Stimulated activated CD4-positive, alpha-beta T cell treated with anti-CD3 and anti-CD28 coated beads, Interleukin-12 subunit alpha, Interleukin-12 subunit beta, amount 100 ng/mL, for 4 hours (primary cell): ENCODE measurements around the gene ETF1.
"Not testable (repeated sequence)": the region's sequence is repeated elsewhere in the genome, so short reads cannot be mapped to it uniquely, and the experiment has no call there.

Source experiments
- DNase-seq: peaks from one replicate; pipeline ENCODE4 v3.0.0-alpha.2; 2020

Gene ETF1

DNA sequence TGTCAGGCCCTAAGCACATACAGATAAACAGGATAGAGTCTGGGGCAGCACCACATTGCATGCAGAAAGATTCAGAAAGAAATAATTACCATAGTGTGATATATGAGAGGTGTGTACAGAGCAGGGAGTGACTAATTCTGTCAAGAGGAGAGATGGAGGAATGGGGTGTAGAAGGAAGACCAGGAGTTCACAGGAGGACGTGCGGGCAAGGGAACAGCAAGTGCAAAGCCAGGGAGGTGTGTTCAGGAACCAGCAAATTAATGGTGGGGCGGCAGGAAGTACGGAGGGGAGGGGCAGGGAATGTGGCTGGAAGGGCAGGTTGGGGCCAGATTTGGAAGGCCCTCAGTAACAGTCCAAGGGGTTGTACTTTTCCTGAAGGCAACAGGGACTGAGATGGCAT lies 60.4 kb downstream of the ETF1 start:
- no peak for DNase-seq

DNA sequence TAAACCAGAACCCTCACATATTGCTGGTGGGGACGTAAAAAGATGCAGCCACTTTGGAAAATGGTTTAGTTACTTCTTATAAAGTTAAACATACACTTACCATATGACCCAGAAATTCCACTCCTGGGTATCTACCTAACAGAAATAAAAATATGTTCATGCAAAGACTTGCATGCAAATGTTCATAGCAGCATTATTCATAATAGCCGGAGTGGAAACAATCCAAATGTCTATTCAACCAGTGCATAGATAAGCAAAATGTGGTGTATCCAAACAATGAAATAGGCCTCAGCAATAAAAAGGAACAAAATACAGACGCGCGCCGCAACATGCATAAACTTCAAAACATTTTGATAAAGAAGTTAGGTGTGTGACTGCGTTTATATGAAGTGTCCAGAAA lies 66.1 kb downstream of the ETF1 start:
- no peak for DNase-seq

DNA sequence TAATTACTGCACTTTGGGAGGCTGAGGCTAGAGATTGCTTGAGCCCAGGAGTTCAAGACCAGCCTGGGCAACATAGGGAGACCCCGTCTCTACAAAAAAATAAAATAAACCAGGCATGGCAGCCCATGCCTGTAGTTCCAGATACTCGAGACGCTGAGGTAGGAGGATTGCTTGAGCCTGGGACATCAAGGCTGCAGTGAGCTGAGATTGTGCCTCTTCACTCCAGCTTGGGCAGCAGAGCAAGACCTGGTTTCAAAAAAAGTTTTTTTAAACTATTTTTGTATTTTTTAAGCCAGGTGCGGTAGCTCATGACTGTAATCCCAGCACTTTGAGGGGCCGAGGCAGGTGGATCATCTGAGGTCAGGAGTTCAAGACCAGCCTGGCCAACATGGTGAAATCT lies 69.9 kb downstream of the ETF1 start:
- not testable (repeated sequence) for DNase-seq

DNA sequence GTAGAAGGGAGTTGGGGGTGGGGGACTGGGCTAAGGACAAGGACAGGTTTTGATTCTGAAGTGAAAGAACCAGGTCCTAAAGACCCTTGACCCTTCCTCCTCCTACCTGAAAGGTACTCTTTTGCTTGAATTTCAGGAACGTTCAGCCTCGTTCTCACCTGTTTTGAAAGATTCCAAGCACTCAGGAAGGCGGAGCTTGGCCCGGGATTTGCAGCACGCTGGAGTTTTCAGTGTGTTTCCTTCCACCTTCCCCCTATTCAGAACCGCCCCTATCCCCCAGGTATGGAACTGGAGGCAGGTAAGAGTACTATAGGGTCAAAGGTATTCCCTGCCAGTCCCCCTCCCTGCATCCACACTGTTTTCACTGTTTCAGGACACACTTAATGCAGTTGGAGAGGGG lies 70.7 kb downstream of the ETF1 start:
- no peak for DNase-seq

DNA sequence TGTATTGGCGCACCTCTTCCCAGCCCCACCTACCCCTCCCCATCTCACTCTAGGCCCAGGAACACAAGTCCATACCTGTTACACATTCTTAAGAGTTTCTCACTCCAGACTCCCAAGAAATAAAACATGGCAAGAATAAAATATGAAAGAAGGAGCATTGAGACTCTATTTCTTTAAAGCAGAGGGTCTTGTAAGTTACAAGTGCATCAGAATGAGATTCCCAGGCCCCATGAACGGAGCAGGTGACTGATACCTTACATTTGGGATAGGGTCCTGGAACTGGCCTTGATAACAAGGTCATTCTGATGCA lies 72.0 kb downstream of the ETF1 start:
- DNase-seq: no peak

DNA sequence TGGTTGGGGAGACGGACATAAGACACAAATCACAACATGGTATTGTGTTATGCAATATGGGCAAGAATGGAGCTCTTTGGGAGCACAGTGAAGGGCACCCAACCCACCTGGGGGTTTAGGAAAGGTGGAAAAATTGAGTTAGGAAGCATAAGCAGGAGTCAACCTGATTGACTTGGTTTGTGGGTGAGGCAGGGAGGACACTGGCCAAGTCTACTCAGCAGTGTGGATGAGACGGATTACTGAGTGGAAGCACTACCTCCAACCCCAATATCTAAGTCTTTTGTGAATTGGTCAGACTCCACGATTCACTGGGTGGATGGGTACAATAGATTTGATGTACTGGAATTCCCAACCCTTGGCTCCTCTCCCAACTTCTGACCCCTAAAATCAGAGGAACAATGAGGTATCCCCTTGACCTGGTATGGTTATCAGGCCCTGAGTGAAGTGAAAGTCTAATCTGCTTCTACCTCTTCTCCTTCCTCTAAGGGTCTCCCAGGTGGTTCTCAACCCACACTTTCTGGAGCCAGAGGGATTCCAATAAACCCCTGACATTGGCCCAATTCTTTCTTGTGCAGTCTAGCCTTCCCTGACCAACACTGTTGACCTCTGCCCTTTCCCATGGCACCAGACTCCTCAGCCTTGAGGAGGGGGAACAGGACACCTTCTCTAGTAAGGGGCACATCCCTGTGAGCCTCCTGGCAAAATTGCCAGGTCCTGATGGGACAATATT lies 72.5 kb downstream of the ETF1 start:
- no peak for DNase-seq

DNA sequence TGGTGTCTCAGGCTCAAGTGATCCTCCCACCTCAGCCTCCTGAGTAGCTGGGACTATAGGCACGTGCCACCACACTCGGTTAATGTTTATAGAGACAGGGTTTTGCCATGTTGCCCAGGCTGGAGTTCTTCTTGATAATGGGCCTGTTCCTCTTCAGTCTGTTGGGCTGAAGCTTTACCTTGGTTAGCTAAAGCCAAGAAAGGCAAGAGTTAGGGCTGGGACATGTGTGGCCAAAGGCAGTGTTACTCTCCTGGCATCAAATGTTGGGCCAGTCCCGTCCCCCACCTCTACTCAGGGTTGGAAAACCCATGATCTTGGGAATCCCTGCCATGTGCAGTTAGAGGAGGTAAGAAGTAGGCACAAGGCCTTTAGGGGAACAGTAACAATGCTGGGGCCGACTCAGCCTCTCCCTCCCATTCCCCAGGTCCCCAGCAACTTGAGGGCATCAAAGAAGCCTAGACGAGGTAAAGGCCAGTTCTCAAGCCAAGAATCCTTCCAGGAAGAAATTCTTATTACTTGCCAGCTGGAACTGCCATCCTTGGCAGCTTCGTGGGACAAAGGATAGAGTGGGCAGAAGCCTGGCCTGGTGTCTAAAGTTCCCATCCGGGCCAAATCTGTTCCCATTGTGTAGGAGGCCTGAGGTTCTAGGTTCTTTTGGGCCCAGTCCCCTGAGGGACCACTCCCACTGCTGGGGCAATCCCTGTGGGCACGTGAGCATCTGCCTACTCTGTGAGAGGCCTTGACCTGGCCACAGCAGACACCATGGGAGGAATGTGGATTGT lies 73.3 kb downstream of the ETF1 start:
- DNase-seq: no peak

DNA sequence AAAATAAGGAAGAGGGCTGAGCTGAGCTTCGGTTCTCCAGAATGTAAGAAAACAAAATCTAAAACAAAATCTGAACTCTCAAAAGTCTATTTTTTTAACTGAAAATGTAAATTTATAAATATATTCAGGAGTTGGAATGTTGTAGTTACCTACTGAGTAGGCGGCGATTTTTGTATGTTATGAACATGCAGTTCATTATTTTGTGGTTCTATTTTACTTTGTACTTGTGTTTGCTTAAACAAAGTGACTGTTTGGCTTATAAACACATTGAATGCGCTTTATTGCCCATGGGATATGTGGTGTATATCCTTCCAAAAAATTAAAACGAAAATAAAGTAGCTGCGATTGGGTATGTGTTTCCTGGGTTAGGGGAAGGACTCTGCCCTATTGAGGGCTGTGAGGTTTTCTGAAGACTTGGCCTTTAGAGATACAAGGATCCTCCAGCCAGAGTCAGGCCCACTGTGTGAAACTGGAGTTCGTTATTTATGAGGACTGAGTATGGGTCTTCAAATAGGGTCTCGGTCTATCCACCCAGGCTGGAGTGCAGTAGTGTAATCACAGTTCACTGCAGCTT lies 74.0 kb downstream of the ETF1 start:
- DNase-seq: no peak

DNA sequence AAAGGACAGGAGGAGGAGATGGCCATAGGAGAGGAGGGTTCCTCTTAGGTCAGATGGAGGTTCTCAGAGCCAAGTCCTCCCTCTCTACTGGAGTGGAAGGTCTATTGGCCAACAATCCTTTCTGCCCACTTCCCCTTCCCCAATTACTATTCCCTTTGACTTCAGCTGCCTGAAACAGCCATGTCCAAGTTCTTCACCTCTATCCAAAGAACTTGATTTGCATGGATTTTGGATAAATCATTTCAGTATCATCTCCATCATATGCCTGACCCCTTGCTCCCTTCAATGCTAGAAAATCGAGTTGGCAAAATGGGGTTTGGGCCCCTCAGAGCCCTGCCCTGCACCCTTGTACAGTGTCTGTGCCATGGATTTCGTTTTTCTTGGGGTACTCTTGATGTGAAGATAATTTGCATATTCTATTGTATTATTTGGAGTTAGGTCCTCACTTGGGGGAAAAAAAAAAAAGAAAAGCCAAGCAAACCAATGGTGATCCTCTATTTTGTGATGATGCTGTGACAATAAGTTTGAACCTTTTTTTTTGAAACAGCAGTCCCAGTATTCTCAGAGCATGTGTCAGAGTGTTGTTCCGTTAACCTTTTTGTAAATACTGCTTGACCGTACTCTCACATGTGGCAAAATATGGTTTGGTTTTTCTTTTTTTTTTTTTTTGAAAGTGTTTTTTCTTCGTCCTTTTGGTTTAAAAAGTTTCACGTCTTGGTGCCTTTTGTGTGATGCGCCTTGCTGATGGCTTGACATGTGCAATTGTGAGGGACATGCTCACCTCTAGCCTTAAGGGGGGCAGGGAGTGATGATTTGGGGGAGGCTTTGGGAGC lies 74.7 kb downstream of the ETF1 start:
- DNase-seq: no peak

DNA sequence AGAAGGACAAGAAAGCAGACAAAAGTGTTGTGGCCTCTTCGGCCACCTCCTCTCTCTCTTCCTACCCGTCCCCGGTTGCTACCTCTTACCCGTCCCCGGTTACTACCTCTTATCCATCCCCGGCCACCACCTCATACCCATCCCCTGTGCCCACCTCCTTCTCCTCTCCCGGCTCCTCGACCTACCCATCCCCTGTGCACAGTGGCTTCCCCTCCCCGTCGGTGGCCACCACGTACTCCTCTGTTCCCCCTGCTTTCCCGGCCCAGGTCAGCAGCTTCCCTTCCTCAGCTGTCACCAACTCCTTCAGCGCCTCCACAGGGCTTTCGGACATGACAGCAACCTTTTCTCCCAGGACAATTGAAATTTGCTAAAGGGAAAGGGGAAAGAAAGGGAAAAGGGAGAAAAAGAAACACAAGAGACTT lies 75.3 kb downstream of the ETF1 start:
- DNase-seq: no peak

DNA sequence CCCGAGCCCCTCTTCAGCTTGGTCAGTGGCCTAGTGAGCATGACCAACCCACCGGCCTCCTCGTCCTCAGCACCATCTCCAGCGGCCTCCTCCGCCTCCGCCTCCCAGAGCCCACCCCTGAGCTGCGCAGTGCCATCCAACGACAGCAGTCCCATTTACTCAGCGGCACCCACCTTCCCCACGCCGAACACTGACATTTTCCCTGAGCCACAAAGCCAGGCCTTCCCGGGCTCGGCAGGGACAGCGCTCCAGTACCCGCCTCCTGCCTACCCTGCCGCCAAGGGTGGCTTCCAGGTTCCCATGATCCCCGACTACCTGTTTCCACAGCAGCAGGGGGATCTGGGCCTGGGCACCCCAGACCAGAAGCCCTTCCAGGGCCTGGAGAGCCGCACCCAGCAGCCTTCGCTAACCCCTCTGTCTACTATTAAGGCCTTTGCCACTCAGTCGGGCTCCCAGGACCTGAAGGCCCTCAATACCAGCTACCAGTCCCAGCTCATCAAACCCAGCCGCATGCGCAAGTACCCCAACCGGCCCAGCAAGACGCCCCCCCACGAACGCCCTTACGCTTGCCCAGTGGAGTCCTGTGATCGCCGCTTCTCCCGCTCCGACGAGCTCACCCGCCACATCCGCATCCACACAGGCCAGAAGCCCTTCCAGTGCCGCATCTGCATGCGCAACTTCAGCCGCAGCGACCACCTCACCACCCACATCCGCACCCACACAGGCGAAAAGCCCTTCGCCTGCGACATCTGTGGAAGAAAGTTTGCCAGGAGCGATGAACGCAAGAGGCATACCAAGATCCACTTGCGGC lies 75.9 kb downstream of the ETF1 start:
- no peak for DNase-seq

DNA sequence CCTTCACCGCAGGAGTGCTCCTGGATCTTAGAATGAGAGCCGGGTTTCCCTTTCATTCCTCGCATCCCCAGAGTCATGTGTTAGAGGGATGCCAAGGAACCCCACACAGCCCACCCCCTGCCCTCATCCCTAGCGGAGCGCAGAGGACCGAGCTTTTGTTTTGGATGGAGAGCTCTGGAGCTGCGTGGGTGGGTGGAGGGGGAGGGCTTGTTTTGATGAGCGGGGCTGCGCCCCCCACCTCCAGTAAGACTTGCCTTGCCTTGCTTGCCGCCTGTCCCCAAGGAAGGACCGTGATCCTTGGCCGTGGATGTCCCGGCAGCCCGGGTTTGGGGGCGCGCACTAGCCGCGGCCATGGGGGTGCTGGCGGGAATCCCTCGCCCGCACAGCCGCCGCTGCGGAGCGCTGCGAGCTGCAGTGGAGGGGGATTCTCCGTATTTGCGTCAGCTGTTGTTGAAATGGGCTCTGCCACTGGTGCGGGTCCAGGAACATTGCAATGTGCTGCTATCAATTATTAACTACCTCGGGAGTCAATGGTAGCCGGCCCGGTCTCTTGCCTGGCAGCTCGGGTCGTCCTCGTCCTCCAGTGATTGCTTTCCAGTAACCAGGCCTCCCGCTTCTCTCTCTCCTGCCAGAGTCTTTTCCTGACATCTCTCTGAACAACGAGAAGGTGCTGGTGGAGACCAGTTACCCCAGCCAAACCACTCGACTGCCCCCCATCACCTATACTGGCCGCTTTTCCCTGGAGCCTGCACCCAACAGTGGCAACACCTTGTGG lies 76.7 kb downstream of the ETF1 start:
- DNase-seq: no peak

DNA sequence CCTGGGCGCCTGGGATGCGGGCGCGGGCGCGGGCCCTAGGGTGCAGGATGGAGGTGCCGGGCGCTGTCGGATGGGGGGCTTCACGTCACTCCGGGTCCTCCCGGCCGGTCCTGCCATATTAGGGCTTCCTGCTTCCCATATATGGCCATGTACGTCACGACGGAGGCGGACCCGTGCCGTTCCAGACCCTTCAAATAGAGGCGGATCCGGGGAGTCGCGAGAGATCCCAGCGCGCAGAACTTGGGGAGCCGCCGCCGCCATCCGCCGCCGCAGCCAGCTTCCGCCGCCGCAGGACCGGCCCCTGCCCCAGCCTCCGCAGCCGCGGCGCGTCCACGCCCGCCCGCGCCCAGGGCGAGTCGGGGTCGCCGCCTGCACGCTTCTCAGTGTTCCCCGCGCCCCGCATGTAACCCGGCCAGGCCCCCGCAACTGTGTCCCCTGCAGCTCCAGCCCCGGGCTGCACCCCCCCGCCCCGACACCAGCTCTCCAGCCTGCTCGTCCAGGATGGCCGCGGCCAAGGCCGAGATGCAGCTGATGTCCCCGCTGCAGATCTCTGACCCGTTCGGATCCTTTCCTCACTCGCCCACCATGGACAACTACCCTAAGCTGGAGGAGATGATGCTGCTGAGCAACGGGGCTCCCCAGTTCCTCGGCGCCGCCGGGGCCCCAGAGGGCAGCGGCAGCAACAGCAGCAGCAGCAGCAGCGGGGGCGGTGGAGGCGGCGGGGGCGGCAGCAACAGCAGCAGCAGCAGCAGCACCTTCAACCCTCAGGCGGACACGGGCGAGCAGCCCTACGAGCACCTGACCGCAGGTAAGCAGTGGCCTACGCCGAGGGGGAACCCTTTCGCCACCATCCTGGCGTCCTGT lies 77.5 kb downstream of the ETF1 start, which contains the start of gene EGR1:
Gene EGR1 (plus strand): TSS at position 219 of the 864 bp plus-strand sequence. CDS start 283 bp downstream, at position 502.
- DNase-seq: peak; percentile 90

DNA sequence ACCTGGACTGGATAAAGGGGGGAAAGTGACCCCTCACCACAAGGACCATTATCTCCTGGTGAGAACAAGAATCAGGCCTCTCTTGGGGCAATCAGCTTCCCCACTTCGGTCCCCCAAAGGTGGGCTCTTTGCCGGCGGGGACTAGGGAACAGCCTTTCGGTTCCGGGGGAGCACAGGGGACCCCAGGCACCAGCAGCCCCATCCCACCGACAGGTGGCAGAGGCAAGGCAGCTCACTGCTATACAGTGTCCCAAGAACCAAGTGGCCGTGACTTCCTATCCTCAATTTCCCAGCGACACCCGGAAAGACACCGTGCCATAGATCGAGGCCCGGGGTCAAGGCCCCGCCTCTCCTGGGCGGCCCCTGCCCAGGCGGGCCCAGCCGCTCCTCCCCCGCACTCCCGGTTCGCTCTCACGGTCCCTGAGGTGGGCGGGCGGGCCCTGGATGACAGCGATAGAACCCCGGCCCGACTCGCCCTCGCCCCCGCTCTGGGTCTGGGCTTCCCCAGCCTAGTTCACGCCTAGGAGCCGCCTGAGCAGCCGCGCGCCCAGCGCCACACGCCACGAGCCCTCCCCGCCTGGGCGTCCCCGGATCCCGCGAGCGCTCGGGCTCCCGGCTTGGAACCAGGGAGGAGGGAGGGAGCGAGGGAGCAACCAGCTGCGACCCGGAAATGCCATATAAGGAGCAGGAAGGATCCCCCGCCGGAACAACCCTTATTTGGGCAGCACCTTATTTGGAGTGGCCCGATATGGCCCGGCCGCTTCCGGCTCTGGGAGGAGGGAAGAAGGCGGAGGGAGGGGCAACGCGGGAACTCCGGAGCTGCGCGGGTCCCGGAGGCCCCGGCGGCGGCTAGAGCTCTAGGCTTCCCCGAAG lies 78.4 kb downstream of the ETF1 start:
- peak; percentile 89 for DNase-seq

DNA sequence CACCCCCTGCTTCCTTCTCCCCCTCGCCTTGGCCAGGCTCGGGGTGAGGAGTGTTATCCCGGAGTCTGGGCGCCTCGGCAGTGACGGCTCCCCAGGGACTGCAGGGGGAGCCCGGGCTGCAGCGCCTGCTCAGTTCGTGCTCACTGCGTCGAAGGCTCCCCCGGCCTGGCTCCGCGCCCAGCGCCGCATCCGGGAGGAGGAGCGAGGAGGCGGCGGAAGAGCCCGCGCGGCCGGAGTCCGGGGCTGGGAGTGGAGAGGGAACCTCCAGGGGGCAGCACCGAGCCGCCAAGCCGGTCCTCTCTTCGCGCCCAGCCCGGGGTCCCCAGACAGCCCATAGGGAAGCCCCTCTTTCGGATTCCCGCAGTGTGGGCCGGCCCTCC lies 79.0 kb downstream of the ETF1 start:
- peak; percentile 92 for DNase-seq

DNA sequence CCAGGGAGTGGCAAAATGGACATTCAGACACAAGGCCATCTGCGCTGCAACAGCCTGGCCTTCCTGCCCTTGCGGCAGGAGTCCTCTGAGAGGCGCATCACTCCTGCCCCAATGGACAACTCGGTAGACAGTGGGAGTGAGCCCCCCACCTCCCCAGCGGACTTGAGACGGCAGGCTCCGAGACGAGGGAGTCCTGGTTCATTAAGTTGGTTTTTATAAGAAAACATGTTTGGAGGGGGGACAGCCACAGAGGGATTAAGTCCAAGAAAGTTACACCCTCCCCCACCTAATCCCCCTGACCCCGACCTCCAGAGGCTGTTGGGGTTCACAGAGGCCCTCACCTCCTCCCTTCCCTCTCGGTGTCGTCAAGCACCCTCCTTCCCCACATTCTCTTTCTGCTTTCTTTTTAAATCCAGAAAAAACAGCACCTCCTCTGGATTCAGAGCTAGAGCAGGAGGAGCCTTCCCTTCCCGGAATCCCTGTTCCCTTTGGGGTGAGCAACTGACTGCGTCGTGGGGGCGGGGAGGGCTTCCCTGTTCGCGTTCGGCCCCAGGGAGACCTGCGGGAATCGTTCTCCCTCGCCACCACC lies 79.5 kb downstream of the ETF1 start:
- no peak for DNase-seq

DNA sequence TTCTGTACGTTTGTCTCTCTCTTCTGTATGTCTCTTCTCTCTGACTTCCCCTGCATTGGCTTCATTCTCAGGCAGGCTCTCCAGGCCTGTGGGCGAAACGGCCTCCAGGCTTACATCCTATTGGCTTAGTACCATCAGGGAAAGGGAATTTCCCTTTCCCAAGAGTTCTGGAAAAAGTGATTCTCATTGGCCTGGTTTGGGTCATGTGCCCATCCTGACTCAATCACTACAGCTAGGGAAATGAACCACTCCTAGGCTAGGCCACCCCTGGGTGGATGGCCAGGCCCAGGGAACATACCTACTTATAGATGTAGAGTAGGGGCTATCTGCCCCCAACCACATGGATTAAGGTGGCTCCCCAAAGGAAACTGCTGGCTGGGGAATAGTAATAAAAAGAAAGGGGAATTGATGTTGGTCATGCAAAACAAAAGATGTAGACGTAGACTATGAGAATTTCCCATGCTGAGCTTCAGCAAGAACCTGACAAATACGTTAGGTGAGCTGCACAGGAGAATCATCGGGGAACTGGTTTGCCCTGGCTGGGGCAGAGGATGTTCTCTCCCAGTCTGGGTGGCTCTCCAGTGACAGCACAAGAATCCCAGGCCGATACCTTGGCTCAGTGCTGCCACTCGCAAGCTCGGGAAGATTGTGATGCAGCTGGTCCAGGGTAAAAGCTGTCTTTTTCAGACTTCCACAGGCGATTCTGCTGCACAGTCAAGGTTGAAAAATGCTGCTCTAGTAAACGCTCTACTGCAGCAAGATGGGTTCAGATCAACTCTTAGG lies 81.5 kb downstream of the ETF1 start:
- no peak for DNase-seq

DNA sequence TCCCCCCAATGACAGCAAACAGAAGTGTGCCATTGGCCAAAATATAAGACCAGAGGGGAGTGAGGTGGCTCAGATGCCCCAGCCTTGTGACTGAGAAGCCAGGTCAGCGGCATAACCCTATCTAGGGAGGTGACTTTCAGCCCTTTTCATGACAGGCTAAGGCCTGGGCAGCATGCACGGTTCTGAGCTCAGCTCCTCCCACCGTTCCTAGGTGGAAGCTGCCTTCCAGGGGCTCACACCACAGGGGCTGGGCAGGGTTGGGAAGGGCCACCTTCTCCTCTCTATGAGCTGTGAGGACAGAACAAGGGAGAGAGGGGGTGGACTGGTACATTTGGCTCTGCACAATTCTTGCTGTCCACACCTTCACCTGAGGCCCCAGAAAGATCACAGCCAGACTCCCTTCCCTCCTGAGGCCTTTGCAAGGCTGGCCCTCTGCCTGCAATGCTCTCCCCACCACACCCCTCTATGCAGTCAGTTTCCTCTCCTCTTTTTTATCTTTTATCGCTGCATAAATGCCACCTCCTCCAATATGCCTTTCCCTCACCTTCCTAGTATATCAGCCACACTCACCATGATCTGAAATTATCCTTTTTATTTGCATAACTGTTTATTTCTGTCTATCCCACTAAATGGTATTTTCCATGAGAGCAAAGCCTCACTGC lies 82.9 kb downstream of the ETF1 start:
- no peak for DNase-seq
